Measurements from ENCODE around the gene H19.

The H19 gene

DNA sequence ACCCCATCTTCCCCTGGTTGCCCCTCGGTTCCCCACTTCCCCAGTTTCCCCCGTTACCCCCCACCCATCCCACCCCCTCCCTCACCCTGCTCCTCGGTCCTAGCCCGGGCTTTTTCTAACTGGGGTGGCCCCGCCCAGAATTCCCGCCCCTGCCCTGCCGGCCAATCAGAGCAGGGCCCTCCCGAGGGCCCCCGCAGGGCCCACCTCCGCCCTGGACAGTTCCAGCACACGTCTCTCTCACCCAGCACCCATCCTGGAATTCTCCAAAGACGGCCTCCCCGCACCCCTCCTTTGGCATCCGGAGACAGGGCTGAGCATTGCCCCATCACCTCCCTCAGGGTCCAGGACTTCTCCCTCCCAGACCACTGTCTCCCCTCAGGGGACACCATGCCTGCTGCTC lies at the start of gene H19:
H19 (minus strand) TSS at position 88 of the 400 bp plus-strand sequence.
- no peak for DNase-seq

DNA sequence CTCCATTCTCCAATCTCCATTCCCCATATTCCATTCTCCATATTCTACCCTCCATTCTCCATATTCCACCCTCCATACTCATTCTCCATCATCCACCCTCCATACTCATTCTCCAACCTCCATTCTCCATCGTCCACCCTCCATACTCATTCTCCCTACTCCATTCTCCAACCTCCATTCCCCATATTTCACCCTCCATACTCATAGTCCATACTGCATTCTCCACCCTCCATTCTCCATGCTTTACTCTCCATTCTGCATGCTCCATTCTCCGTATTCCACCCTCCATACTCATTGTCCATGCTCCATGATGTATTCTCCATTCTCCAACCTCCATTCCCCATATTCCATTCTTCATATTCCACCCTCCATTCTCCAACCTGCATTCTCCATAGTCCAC lies 44.3 kb upstream of the H19 start:
- no peak for DNase-seq

DNA sequence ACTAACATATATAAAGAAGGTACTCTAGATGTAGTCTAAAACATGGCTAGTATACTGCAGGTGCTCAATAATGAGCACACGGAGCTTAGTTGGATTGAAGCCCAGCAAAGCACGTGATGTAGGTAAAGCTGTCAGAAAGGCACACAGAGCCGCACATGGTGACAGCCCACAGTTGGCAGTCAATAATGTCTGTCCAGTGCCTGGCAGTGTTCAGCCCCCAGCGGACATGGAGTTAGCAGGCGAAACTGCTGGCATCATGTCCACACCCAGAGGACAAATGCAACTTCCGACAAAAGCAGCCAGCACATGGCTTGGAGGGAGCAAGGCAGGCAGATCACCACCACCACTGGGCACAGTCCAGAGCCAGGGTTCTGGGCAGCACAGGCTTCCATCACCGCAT lies 43.5 kb upstream of the H19 start:
- DNase-seq = no peak

GRCh38 chr11:2039198-2039759 lies 41.6 kb upstream of the H19 start:
- no peak for DNase-seq

DNA sequence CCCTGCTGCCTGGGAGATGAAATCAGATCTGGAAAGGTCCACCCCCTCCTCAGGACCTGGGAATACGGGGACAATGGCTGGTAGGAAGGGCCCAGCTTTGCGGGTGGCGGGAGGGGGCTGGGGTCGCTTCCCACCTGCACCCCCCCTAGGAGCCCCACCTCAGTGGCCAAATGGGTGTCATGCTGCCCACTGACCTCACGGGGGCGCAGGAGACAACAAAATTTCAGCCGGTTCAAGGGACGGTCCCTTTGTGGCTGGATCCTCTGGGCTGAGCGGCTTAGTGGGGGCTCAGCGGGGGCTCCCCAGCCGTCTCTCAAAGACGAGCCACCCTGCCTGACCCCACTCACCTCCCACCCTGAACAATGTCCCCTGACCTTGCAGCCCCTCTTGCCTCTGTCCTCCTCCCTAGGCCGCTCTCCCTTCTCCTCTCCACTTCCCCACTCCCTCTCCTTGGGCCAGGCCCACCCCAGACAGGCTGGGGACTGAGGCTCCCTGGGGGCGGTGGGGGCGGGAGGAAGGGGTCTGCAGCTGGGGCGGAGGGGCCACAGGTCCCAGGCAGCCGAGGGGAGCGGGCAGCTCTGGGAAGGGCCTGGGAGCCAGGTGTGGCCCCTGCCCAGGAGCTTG lies 39.3 kb upstream of the H19 start:
- DNase-seq = no peak

DNA sequence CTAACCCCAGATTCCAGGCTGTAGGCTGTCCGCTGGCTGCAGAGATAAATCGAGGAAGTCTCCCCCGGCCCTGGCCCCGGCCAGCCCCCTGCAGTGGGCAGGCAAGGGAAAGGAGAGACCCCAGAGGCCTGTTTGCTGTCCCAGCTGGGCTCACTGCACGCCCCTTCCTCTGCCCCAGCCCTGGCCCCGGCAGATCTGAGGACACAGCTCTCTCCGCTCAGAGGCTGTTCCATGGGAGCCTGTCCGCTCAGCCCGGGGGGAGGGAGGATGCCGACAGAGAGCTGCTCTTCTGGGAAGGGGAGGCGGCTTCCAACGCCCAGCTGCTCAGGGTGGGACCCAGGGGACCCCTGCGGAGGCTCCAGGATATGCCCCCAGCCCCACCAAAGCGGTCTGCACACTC lies 37.7 kb upstream of the H19 start:
- DNase-seq = no peak

DNA sequence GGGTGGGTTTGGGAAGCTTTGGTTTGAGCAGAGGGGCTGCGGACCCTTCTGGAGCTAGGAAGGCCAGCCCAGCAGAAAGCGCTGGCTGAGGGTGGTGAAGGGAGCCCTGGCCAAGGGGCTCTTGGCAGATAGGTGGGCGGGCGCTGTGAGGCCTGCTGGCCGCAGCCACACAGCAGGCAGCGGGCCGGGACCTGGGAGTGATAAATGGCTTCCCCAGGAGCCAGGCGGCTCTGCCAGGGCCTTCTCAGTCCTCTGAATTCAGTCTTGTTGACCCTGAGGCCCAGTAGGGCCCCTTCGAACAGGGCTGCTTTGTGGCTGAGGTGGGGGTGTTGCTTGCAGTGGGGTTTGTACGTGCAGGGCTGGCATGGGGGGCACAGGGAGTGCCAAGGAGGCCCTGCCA lies 33.4 kb upstream of the H19 start:
- no peak for DNase-seq

DNA sequence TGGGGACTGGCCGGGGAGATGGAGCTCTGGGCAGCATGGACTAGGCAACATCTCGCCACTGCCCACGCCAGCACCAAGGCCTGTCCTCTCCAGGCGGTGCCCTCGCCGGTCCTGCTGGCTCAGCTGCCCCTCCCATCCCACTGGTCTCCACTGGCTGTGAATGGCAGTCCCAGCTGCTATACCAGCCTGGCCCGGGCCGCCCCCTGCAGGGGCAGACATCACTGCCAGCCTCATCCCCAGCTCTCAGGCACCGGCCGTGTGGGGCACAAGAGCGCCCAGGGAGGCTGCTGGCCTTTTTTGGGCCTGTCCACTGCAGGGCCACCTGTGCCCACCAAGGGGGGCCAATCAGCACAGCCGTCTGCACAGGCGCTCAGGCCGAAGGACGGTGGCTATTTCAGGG lies 30.1 kb upstream of the H19 start:
- DNase-seq = no peak

DNA sequence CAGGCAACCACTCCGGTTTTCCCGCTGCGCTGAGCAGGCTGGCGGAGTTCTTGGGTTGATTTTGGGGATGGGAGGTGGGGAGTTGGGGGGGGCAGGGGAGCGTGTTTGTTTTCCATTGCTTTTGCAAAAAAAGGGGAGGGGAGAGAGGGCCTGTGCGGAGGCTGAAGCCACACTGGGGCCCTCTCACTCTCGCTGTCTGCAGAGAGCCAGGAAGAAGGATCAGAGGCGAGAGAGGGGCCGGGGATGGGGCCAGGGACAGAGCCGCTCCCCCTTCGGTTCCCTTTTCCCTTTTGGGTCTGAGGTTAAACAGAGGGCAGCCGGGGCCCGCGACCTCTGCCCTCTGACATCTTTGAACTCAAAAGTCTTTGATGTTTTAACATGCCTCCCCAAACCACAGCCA lies 17.4 kb upstream of the H19 start:
- DNase-seq = no peak

DNA sequence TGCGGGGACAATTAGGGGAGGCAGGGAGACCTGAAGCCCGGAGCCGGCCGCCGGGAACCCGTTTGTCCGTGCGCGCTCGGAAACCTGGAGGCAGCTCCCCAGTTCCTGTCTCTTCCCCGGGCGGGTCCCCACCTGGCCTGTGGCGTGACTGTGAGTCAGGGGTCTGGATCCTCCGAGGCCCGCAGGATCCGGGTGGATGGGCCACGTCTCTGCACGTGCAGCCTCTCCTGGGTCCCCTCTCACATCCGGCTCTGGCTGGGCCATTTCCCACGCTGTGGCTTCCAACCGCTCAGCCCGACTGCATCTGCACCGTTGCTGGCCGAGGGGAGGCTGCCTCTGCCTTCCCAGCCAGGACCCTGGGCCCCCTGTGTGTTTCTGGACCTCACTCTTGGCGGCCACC lies 14.8 kb upstream of the H19 start:
- DNase-seq = no peak

GRCh38 chr11:2004466-2004865 lies 6.8 kb upstream of the H19 start:
- no peak for DNase-seq

- DNase-seq = no peak
Observed at GRCh38 chr11:2002807-2003206, 5.2 kb upstream of the H19 start.

GRCh38 chr11:2002042-2002776 lies 4.6 kb upstream of the H19 start:
- no peak for DNase-seq

DNA sequence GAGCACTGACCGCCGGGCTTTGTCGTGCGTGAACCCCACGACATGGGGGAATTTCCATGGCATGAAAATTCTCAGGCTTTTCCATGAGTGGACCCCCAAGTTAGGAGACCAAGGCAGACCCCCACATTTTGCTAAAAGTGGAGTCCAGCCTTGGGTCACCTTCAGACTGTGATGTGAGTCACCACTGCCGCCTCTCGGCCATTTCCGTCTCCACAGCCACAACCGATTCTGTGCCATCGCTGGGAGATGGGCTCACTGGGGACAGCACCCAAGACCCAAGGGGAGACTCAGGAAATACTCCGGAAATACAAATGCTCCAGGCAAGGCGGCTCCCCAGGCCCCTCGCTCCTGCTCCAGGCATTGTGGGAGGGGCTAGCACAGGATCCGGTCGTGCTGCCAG lies 1.2 kb upstream of the H19 start:
- no peak for DNase-seq

DNA sequence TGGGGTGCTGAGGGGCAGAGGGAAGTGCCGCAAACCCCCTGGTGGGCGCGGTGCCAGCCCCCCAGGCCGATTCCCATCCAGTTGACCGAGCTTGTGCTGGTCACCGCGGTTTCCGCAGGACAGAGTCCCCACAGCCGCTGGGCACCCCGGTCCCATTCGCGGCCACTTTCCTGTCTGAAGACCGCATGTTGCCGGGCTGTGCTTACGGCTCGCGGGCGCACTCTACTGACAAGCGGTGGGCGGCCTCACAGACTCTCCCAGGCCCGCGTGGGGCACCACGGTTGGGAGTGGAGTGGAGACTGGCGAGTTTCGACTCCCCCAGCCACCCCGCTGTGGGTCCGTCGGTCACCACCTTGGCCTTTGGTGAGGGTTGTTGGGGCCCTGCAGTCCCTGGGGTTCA lies 648 bp upstream of the H19 start:
- DNase-seq = no peak

DNA sequence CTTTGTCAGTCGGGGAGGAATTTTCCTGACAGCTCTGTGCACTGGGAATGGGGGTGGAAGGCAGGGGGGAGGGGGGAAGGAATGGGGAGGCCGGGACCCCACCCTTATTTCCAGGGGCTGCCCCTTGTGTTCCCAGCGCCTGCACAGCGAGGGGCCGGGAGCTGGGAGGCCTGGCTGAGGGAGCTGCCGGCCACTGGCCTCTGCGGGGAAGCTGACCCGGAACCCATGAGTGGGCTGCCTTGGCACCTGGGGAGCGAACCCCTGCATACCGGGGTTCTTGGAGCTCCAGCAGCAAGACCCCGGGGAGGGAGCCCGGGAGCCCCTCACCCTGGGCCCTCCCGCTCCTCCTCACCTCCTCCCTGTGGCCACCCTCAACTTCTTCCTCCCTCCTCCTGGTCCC lies 3.5 kb downstream of the H19 start:
- no peak for DNase-seq

GRCh38 chr11:1992111-1992510 lies 5.5 kb downstream of the H19 start:
- no peak for DNase-seq

- no peak for DNase-seq
Observed at GRCh38 chr11:1990872-1991578, 6.6 kb downstream of the H19 start.

DNA sequence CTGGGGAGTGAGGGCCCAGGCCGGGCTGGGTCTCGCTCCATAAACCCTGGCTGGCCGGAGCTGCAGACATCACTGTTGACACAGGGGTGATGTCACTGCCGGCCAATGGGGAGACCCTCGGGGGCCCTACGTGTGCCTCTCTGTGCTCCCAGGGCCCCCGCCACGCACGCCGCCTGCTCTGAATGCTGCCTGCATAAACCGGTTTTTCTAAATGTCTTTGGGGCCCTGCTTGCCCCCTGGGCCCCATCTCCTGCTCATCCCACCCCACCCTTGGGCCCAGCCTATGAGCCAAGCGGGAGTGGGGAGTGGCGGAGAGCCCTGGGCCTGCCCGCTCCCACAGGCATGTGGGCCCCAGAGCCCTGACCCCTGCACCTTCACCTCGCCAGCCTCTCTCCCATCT lies 7.7 kb downstream of the H19 start:
- DNase-seq = no peak

GRCh38 chr11:1988667-1989317 lies 8.8 kb downstream of the H19 start:
- no peak for DNase-seq

- no peak for DNase-seq
Observed at GRCh38 chr11:1988174-1988573, 9.5 kb downstream of the H19 start.

GRCh38 chr11:1987024-1987423 lies 10.6 kb downstream of the H19 start:
- no peak for DNase-seq

- DNase-seq = no peak
Observed at GRCh38 chr11:1983601-1983961, 14.1 kb downstream of the H19 start.

All from SHP77 (cell line).